HG03066 (cell line): ENCODE data around the gene KCTD15.

Experiments
- ATAC-seq: cut with Tn5 transposase; IDR thresholded peaks from one replicate; pipeline ENCODE4 v1.9.1; 2021; ENCODE audit warnings: low read depth; ENCODE audit not compliant: unreplicated experiment

Gene KCTD15

DNA sequence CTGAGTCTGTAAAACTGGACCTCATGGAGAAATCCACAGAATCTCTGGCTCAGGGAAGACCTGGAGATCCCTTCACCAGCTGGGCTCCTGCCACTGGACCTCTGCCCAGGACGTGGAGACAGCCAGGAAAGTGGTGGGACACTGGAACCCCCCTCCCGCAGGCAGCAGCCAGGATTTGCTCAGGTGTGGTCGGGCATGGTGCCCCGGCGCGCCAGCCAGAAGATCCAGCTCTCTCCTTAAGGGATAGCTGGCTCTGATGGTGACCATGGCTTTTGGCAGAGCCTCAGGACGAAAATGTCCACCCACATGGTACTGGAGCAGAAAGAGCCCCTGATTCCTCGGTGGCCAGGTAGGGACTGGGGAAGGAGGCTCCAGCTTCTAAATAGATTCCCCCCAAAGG is 26.6 kb upstream of the KCTD15 start:
- no peak for ATAC-seq

DNA sequence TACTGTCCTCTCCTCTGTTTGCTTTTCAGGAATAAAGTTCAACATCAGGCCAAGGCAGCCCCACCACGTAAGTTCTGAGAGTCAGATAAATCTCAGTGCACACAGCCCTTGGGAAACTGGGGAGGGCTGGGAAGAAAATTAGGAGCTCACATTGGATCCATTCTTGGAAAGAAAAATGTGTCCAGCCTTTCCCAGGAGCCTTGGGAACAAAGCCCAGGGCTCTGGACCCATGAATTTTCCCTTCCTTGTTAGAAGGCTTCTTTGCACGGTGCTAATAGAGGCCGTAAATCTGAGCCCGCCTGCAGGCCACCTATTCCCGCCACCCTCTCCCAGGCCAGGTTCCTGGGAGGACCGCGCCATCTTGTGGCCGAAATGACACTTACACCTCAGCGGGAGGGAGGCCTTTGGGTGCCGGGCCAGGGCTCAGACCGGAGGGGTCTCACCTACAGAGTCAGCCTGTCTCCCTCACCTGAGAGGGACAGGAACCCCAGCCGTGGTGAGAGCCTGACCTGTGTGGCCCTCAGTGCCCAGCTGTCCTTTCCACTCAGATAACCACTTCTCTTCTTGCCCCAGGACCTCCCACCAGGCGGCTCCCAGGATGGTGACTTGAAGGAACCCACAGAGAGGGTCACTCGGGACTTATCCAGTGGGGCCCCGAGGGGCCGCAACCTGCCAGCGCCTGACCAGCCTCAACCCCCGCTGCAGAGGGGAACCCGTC is 25.1 kb upstream of the KCTD15 start:
- no peak for ATAC-seq

DNA sequence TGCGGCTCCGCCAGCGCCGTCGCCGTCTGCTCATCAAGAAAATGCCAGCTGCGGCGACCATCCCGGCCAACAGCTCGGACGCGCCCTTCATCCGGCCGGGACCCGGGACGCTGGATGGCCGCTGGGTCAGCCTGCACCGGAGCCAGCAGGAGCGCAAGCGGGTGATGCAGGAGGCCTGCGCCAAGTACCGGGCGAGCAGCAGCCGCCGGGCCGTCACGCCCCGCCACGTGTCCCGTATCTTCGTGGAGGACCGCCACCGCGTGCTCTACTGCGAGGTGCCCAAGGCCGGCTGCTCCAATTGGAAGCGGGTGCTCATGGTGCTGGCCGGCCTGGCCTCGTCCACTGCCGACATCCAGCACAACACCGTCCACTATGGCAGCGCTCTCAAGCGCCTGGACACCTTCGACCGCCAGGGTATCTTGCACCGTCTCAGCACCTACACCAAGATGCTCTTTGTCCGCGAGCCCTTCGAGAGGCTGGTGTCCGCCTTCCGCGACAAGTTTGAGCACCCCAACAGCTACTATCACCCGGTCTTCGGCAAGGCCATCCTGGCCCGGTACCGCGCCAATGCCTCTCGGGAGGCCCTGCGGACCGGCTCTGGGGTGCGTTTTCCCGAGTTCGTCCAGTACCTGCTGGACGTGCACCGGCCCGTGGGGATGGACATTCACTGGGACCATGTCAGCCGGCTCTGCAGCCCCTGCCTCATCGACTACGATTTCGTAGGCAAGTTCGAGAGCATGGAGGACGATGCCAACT is 24.4 kb upstream of the KCTD15 start:
- ATAC-seq, result no peak

DNA sequence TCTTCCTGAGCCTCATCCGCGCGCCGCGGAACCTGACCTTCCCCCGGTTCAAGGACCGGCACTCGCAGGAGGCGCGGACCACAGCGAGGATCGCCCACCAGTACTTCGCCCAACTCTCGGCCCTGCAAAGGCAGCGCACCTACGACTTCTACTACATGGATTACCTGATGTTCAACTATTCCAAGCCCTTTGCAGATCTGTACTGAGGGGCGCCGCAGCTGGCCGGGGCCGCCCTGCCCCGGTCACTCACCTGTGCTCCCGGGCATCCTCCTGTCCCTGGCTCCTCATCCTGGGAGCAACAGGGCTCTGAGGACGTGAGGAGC is 23.9 kb upstream of the KCTD15 start:
- ATAC-seq, result no peak

DNA sequence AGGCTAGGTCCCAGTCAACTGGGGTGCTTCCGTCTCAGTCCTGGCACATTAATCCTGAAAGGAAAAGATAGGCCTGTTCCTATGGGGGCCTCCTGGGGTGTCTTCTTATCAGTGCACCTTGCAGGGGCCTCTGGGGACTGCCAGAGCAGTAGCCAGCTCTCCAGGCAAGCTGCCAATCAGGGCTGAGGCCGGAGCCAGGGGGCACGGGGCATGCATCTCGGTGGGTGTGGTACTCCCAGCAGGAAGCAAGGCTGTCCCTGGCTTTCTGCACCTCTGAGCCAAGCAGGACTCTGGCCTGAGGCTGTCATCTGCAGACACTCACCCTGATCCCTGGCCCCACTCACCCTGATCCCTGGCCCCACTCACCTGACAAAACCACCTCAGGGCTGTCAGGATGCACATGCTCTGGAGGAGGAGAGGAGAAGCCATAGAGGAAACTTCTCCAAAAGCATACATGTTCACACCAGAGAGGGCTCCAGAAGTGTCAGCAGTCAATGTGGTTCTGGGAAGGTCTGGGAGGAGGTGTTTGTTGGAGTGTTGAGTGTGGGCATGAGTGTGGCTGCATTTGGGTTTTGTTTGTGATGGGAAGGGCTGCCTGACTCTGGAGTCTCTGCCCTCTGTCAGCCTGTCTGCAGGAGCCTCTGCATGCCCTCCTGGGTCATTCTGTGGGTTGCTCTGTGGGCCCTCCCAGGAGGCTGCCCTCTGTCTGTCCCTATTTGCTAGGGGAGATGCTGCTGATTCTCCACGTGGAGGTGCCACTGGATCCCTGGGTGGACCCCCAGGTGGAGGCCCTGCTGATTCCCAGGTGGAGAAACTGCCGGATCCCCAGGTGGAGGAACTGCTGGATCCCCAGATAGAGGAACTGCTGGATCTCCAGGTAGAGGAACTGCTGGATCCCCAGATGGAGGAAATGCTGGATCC is 22.7 kb upstream of the KCTD15 start:
- no peak for ATAC-seq

DNA sequence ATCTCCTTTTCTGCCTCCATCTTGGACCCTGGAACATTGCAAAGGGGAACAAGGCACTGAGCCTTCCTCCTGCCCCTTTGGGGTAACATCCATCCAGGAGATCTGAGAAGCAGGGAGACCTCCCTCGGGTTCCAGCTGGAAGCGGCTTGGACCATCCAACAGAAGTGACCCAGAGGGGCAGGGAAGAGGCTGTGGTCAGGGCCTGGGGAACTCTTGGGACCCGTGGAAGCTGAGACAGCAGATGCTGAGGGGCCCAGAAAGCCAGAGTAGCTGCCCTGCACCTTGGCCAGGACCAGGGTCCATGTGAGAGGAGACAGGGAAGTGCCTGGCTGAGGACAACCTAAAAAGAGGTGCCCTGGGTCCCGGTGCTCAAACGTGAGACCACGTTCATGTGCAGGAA is 21.9 kb upstream of the KCTD15 start:
- ATAC-seq, result no peak

DNA sequence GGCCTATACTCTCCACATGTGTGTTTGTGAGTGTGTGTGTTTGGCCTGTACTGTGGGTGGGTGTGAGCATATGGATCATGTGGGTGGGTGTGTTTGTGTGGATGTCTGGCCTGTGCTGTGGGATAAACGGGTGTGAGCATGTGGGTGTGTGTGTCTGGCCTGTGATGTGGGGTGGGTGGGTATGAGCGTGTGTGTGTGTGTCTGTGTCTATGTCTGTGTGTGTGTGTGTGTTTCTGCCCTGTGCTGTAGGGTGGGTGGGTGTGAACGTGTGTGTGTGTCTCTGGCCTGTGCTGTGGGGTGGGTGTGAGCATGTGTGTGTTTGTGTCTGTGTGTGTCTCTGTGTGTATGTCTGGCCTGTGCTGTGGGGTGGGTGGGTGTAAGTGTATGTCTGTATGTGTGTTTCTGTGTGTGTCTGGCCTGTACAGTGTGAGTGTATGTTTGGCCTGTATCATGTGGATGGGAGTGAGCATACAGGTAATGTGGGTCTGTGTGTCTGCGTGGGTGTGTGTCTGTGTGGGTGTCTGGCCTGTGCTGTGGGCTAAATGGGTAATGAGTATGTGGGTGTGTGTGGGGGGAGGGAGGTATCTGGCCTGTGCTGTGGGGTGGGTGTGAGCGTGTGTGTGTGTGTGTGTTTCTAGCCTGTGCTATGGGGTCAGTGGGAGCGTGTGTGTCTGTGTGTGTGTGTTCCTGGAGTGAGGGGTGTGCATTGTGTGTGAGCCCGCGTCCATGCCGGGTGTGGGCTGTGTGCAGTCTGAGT is 20.8 kb upstream of the KCTD15 start:
- ATAC-seq, result no peak

DNA sequence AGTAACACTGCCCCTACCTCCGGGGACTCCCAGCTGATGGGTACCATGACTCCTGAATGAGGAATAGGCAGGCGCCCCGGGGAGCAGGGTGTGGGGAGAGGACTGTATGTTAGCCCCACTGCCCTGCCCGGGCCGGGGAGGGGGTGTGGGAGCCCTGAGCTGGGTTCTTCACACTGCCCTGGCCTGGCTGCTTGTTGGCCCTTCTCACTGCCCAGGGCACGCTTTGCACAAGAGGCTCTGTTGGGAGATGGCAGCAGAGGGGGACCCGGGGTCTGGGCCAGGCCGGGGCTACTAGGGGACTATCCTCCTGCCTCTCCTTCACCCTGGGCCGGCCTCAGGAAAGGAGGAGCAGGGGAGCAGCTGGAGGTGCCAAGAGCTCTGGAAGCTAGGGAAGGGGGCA is 19.3 kb upstream of the KCTD15 start:
- no peak for ATAC-seq

DNA sequence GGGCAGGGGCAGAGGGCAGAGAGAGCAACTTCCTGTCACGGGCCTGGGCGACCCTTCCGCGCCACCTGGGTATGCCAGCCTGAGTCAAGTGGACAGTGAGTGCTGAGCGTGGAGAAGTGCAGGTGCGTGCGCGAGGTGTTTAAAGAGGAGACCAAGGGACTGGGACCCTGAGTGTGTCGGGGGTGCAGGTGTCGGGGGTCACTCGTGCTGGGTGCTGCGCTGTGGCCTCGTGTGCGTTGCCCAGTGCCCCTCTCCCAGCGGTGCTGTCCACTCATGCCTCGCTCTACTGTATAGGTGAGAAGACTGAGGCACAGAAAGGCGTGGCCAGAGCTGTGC is 18.9 kb upstream of the KCTD15 start:
- no peak for ATAC-seq

DNA sequence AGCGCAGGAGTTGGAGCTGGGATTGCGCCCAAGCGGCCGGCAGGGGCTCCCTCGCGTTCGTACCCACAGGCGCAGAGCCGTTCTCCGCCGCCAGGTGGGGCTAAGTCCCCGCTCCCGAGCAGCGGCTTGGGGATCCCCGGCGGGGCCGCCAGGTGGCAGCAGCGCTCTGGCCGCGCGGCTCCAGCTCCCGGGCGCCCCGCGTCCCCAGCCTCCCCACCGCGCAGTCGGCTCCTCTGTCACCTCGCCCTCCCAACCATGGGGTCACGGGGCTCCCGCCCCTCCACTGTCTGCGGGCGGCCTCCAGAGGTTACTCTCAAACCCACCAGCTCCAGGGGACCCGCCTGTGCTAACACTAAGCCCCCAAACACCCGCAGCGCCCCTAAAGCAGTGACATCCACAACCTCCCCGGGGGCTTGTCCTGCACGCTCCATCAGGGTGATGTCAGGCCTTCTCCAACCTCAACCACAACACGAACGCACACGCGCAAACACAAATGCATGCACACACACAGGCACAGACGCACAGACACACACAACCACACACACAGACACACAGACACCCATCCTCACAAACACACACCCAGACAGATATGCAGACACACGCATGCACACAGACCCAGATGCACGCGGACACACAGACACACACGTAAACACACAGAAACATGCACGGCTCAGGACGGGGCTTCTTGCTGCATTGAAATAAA is 18.4 kb upstream of the KCTD15 start:
- peak; percentile 78 for ATAC-seq

DNA sequence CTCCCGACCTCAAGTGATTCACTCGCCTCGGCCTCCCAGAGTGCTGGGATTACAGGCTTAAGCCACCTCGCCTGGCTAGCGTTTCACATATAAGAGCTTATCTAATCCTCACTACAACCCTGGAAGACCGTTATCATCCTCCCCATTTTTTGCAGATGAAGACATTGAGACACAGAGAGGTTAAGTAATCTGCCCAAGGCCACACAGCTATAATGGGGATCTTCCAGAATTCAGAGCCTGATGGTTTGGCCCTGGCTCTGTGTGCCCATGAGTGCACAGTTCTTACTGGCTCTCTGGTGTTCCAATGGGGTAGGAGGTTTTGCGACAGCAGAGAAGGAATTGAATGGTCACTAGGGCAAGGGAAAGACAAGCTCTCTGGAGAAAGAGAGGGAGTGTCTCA is 16.8 kb upstream of the KCTD15 start:
- ATAC-seq, result no peak

DNA sequence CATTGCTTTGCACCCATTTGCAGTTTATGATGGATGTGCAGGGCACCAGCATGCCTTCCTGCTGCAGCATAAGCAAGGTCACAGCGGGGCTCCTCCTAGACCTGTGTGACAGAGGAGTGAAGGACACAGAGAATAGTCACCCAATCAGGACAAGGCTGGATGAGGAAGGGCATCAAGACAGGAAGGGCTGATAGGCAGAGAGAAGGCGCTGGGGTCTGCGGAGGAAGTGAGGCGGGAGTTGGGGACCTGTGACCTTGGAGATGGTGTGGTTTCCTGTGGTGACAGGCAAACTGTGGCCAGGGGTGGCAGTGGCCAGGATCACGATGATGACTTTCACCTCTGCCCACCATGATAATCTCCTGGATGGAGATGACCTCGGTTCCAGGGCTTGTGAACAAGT is 16.4 kb upstream of the KCTD15 start:
- no peak for ATAC-seq

DNA sequence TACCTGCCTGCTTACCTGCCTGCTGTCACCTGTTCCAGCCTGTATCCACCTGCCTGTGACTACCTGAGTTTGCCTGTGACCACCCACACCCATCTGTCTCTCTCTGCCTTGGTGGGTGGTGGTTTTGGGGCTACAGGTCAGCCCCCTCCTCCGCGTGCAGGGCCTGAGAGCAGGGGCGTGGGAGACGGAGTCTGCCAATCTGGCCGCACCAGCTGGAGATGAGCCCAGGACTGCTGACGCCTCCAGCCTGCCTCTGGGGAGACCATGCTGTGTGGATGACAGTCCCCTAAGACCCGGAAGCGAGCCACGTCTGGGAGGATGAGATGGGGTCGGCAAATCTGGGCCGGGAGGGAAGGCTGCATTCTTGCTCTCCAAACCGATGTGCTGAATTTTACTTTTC is 15.9 kb upstream of the KCTD15 start:
- no peak for ATAC-seq

DNA sequence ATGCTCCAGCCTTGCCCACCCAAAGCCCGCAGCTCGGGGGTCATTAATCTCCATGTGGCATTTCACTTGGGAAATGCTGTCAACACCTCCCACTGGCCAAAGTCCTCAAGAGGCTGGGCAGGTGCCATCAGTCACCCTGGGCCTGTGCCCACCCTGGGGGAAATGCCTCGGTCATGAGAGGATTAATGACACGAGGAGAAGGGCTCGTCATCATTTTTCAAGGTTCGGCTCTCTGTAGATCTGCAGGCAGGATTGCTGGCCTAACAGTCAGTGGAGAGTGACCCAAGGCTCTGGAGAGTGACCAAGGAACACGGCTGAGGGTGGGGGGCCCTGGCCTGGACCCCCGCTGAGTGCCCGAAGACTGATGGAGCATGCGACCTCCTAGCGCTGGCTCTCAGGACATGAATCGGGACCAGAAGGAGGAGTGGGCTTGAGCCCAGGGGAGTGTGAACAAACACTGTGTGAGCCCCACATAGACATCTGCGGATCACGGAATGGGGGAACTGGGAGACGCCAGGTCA is 15.2 kb upstream of the KCTD15 start:
- no peak for ATAC-seq

DNA sequence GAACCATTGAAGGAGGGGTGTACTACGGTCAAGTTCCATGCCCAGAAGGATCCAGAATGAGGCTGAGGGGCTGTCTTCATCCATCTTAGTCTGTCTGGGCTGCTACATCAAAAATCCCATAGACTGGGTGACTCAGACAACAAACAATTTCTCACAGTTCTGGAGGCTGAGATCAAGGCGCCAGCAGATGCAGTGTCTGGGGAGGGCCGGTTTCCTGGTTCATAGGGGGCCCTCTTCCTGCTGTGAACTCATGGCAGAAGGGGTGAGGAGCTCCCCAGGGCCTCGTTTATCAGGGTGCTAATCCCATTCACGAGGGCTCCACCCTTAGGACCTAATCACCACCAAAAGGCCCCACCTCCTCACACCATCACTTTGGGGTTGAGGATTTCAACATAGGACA is 14.7 kb upstream of the KCTD15 start:
- ATAC-seq, result no peak

DNA sequence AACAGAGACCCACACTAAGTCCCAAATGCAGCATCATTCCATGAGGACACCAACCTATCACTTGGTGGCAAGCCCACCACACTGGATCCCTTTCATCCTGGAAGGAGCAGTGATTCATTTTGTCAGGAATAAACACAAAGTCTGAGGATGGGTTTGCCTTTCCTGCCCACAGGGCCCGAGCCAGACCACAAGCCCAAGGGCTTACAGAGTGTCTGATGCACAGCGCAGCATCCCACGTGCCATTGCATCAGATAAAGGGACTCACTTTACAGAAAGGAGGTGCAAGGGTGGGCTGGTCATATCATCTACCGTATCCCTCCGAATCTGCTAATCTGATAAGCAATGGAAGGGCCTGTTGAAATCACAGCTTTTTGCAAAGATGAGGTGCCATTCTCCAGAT is 12.2 kb upstream of the KCTD15 start:
- ATAC-seq, result no peak

DNA sequence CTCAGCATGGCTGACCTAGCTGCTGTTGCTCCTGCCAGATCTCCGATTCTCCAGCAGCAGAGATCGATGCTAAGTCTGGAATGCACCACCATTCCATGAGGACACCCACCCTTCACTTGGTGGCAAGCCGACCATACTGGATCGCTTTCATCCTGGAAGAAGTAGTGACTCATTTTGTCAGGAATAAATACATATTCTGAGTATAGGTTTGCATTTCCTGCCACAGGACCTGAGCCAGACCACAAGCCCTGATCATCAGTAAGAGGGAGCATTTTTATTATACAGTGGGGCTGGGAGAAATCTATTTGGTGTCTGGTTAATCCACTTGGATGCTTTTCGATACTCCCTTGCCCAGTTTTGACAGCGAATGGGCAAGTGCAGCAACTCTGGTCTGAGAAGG is 10.9 kb upstream of the KCTD15 start:
- ATAC-seq, result no peak

DNA sequence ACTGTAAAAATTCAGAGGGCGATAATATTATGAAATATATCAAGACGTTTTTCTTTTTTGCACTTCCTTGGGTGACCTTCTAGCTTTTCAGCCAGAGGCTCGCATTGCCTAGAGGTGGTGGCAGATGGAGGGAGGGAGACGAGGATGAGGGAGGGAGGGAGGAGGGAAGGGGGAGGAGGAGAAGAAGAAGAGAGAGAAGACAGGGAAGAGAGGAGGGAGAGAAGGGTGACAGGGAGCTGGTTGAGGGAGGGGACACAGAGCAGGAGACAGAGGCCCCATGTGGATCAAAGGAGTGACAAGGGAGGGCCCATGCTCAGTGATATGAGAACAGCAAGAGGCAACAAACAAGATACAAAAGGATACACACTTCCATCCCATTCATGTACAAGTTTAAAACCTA is 8.0 kb upstream of the KCTD15 start:
- no peak for ATAC-seq

DNA sequence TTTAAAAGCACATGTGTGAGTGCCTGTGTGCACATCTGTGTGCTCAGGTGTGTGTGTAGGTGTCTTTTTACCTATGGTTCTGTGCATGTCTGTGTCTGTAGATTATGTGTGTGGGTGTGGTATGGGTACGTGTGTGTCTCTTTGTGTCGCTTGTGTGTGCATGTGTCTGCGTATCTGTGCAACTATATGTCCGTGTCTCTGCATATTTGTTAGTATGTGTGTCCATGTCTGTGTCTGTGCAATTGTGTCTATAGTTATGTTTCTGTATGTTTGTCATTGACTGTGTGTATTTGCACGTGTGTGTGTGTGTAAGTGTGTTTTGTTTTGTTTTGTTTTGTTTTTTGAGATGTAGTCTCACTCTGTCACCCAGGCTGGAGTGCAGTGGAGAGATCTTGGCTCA is 7.3 kb upstream of the KCTD15 start:
- no peak for ATAC-seq
